ENCODE results near the gene MCEE.
A peak's percentile ranks its signal among the peaks of the same experiment; 100 is the strongest.
"Not testable (repeated sequence)": the region's sequence is repeated elsewhere in the genome, so short reads cannot be mapped to it uniquely, and the experiment has no call there.

MCEE gene

GRCh38 chr2:71102981-71103681, 26.9 kb downstream of the MCEE start:
- Histone ChIP-seq H3K4me2 (no peak overlapping the region), H3K4me3 (IDR thresholded peaks at IDR 0.05; ENCODE audit: insufficient read depth, low read depth, low read length) (no peak overlapping the region), H3K27me3 (ENCODE audit: insufficient read depth, low read depth) (no peaks in the 10 kb centered on the region), H3K4me1 (ENCODE audit: low read depth, poor library complexity, severe bottlenecking) (peaks cover 22% of the 10 kb centered on the region), H3K36me3 (ENCODE audit: insufficient read depth) (no peaks in the 10 kb centered on the region), H2AFZ (ENCODE audit: low read depth) (no peak overlapping the region), H3K9ac (no peak overlapping the region), H3K27ac (no peak overlapping the region), H4K20me1 (ENCODE audit: insufficient read depth) (no peaks in the 10 kb centered on the region), H3K79me2 (ENCODE audit: insufficient read depth, low read depth) (no peaks in the 10 kb centered on the region)
- no peak for TF ChIP-seq CTCF (conservative IDR thresholded peaks at IDR 0.05; ENCODE audit: low read depth, low read length)

- Histone ChIP-seq H3K36me3 (ENCODE audit: insufficient read depth) (no peaks in the 10 kb centered on the region), H3K9ac (no peak overlapping the region; the same call in 1 of the 2 replicates), H4K20me1 (ENCODE audit: insufficient read depth) (no peaks in the 10 kb centered on the region), H3K79me2 (ENCODE audit: insufficient read depth, low read depth) (no peaks in the 10 kb centered on the region), H3K4me2 (peak overlapping the region; percentile 38), H3K27ac (peak overlapping the region; percentile 5; the same call in 1 of the 2 replicates), H3K27me3 (ENCODE audit: insufficient read depth, low read depth) (no peaks in the 10 kb centered on the region), H3K4me1 (ENCODE audit: low read depth, poor library complexity, severe bottlenecking) (peaks cover 22% of the 10 kb centered on the region), H2AFZ (ENCODE audit: low read depth) (peak overlapping the region; percentile 18), H3K4me3 (IDR thresholded peaks at IDR 0.05; ENCODE audit: insufficient read depth, low read depth, low read length) (no peak overlapping the region)
- no peak for TF ChIP-seq CTCF (conservative IDR thresholded peaks at IDR 0.05; ENCODE audit: low read depth, low read length)
These were observed 28.4 kb downstream of the MCEE start for GRCh38 chr2:71101656-71102055.

- Histone ChIP-seq H3K79me2 (ENCODE audit: insufficient read depth, low read depth) (no peaks in the 10 kb centered on the region), H3K9ac (no peak overlapping the region), H3K4me1 (ENCODE audit: low read depth, poor library complexity, severe bottlenecking) (peaks cover 22% of the 10 kb centered on the region), H3K36me3 (ENCODE audit: insufficient read depth) (no peaks in the 10 kb centered on the region), H3K4me2 (peak overlapping the region; percentile 38), H3K27ac (no peak overlapping the region), H3K4me3 (IDR thresholded peaks at IDR 0.05; ENCODE audit: insufficient read depth, low read depth, low read length) (no peak overlapping the region), H4K20me1 (ENCODE audit: insufficient read depth) (no peaks in the 10 kb centered on the region), H2AFZ (ENCODE audit: low read depth) (peak overlapping the region; percentile 18; the same call in 1 of the 2 replicates), H3K27me3 (ENCODE audit: insufficient read depth, low read depth) (no peaks in the 10 kb centered on the region)
- peak; percentile 83 for TF ChIP-seq CTCF (conservative IDR thresholded peaks at IDR 0.05; ENCODE audit: low read depth, low read length)
These were observed 29.6 kb downstream of the MCEE start for GRCh38 chr2:71100195-71100964.

- H2AFZ ChIP-seq (ENCODE audit: low read depth); H4K20me1 ChIP-seq (ENCODE audit: insufficient read depth); H3K9ac ChIP-seq; H3K27me3 ChIP-seq (ENCODE audit: insufficient read depth, low read depth); H3K27ac ChIP-seq; H3K4me2 ChIP-seq; H3K4me1 ChIP-seq (ENCODE audit: low read depth, poor library complexity, severe bottlenecking); H3K79me2 ChIP-seq (ENCODE audit: insufficient read depth, low read depth); H3K36me3 ChIP-seq (ENCODE audit: insufficient read depth); H3K4me3 ChIP-seq (IDR thresholded peaks at IDR 0.05; ENCODE audit: insufficient read depth, low read depth, low read length): not testable (repeated sequence)
These were observed 37.4 kb downstream of the MCEE start for GRCh38 chr2:71092491-71093260.

GRCh38 chr2:71091808-71092207, 38.2 kb downstream of the MCEE start:
- not testable (repeated sequence) for H3K36me3 ChIP-seq (ENCODE audit: insufficient read depth); H3K27ac ChIP-seq; H4K20me1 ChIP-seq (ENCODE audit: insufficient read depth); H3K4me3 ChIP-seq (IDR thresholded peaks at IDR 0.05; ENCODE audit: insufficient read depth, low read depth, low read length); H3K79me2 ChIP-seq (ENCODE audit: insufficient read depth, low read depth); H3K27me3 ChIP-seq (ENCODE audit: insufficient read depth, low read depth); H3K4me1 ChIP-seq (ENCODE audit: low read depth, poor library complexity, severe bottlenecking); H3K9ac ChIP-seq; H3K4me2 ChIP-seq; H2AFZ ChIP-seq (ENCODE audit: low read depth)

GRCh38 chr2:71089475-71089874, 40.6 kb downstream of the MCEE start:
- not testable (repeated sequence) for H3K27me3 ChIP-seq (ENCODE audit: insufficient read depth, low read depth); H3K79me2 ChIP-seq (ENCODE audit: insufficient read depth, low read depth); H3K36me3 ChIP-seq (ENCODE audit: insufficient read depth); H3K4me1 ChIP-seq (ENCODE audit: low read depth, poor library complexity, severe bottlenecking); H3K4me2 ChIP-seq; H3K27ac ChIP-seq; H3K9ac ChIP-seq; H3K4me3 ChIP-seq (IDR thresholded peaks at IDR 0.05; ENCODE audit: insufficient read depth, low read depth, low read length); H2AFZ ChIP-seq (ENCODE audit: low read depth); H4K20me1 ChIP-seq (ENCODE audit: insufficient read depth)

- H3K79me2 ChIP-seq (ENCODE audit: insufficient read depth, low read depth); H3K36me3 ChIP-seq (ENCODE audit: insufficient read depth); H3K4me1 ChIP-seq (ENCODE audit: low read depth, poor library complexity, severe bottlenecking); H3K9ac ChIP-seq; H4K20me1 ChIP-seq (ENCODE audit: insufficient read depth); H3K27me3 ChIP-seq (ENCODE audit: insufficient read depth, low read depth); H3K4me2 ChIP-seq; H3K4me3 ChIP-seq (IDR thresholded peaks at IDR 0.05; ENCODE audit: insufficient read depth, low read depth, low read length); H2AFZ ChIP-seq (ENCODE audit: low read depth); H3K27ac ChIP-seq: not testable (repeated sequence)
These were observed 44.6 kb downstream of the MCEE start for GRCh38 chr2:71085325-71086003.
